SK-MEL-5 (cell line): ENCODE data around the gene MBD3L2B. TPM values are rescaled to one million over a fixed set of nuclear protein-coding genes. Genes with fewer than 3 reads are reported as not detected.

Source experiments
- DNase-seq: peaks from one replicate; pipeline ENCODE4 v3.0.0-alpha.2; 2016; ENCODE audit warnings: low read depth, low spot score
- in situ Hi-C: cut with HindIII; loops from 2 replicates; pipeline ENCODE4 v1.10.0; 2016; ENCODE audit warnings: low sequenced_read_pairs, high pct_unique_total_duplicates, low pct_unique_long_range_greater_than_20kb
- total RNA-seq: library from RNA; depleted of rRNA; stranded (reverse); fragments of >200 nt; shearing (Covaris generic); gene quantifications from 2 replicates; pipeline ENCODE4 v1.2.3, GENCODE V29; 2014; rRNA removed

Gene MBD3L2B
- total RNA-seq, 1 experiment from 2014 or later = not detected

- no peak for DNase-seq
- in situ Hi-C loops = no loop called here
These were observed 41.8 kb downstream of the MBD3L2B start for GRCh38 chr19:6979399-6979798.

GRCh38 chr19:6976197-6976596 lies 45.0 kb downstream of the MBD3L2B start:
- DNase-seq = no peak
- in situ Hi-C loops = no loop called here

DNA sequence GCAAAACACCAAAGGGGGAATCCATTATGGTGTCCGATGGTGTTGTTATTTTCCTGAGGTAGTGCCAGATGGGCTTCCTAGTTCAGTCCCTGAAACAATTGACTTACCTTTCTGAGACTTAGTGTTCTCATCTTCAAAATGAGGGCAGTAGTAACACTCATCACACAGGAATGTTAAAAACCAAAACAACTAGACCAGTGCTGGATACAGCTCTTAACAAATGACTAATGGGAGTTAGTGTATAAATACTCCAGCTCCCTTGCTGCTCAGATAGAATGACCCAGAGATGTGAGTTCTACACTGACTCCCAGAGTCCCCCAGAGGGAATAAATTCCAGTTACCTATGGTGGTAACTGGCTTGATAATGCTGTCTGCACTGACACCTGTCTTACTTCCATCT lies 49.9 kb downstream of the MBD3L2B start:
- no peak for DNase-seq
- in situ Hi-C loops = no loop called here

DNA sequence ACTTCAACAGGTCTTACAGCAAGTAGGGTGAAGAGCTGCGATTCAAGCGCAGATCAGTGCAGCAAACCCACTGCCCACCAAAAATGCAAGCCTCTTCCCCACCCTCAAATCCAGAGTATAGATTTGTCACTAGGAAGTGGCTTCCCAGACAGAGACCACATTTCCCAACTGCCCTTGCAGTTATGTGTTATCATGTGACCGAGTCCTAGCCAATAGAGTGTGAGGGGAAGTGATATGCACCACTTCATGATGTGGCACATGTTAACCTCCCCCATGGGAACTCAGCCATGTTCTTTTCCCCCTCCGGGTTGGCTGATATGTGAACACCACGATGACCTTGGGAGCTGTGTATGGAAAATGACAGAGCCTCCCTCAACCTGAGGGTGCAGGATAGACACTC lies 50.8 kb downstream of the MBD3L2B start:
- in situ Hi-C loops = no loop called here
- DNase-seq = peak; percentile 86

DNA sequence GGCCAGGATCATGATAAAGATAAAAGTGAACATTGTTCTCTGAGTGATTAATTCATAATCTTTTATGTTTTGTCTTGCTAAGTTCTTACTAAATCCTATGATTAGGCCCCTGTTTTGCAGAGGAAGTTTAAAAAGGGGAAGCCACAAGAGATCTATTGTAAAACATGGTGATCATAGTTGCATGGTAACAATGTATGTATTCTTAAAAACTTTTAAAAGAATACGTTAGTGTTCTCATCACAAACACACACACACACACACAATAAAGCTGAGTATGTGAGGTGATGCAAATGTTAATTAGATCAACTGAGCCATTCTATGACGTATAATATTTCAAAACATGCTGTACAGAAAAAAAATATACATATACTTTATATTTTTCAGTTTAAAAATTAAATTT lies 51.2 kb downstream of the MBD3L2B start:
- DNase-seq = peak; percentile 88
- in situ Hi-C loops = no loop called here

DNA sequence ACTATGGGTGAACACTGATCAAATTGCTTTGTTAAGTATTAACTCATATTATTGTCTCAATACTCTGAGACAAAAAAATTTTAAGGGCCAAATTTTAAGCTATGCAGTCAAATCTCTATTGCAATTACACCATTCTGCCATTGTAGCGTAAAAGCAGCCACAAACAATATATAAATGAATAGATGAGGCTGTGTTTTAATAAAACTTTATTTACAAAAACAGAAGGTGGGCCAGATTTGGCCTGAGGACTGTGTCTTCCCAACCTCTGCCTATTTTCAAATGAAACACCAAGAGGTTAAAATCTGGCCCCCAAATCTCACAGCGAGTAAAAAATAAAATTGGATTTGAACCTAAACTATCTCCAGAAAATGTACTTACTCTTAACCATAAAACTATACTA lies 51.7 kb downstream of the MBD3L2B start:
- in situ Hi-C loops = no loop called here
- DNase-seq = no peak

Other genes starting within 250 kb of the MBD3L2B start
- not detected in 2 replicates for gene VAV1, start 248.7 kb downstream of the MBD3L2B start, total RNA-seq
- gene ADGRE1, start 133.9 kb downstream of the MBD3L2B start, total RNA-seq = 0.08 and 0.27 TPM in 2 replicates
- not detected in 2 replicates for gene MBD3L5, start 9.1 kb upstream of the MBD3L2B start, total RNA-seq
- gene MBD3L4, start 18.7 kb upstream of the MBD3L2B start, total RNA-seq = not detected in 2 replicates
- gene MBD3L2, start 27.9 kb upstream of the MBD3L2B start, total RNA-seq = not detected in 2 replicates
- not detected in 2 replicates for gene MBD3L3, start 37.2 kb upstream of the MBD3L2B start, total RNA-seq
- 11.4 and 13.6 TPM in 2 replicates for gene ZNF557, start 48.3 kb upstream of the MBD3L2B start, total RNA-seq